Measurements from ENCODE around the gene CACNG1. TPM values are rescaled to one million over a fixed set of nuclear protein-coding genes. Genes with fewer than 3 reads are reported as not detected.

CACNG1 gene
- total RNA-seq, 4 donors from 2014 or later = not detected

DNA sequence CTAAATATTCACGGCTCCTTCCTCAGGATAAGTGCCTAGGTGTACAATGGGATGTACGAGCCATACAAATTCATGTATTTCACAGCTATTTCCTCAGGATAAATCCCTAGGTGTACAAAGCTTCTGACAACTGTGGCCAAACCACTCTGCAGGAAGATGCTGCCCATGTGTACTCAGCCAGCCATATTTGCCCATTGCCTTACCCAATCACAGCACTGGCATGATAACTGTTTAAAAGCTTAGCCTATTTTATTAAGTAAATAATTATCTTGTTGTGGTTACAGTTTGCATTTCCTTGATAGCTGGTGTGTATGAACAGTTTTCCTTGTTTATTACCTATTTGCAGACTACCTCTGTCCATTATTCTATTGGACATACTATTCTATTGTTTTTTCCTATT lies 35.1 kb downstream of the CACNG1 start:
- Histone ChIP-seq H3K9me3 (no peaks in the 10 kb centered on the region), H3K4me1 (no peaks in the 10 kb centered on the region), H3K27me3 (no peaks in the 10 kb centered on the region), H3K27ac (no peak overlapping the region), H3K4me3 (no peak overlapping the region), H3K36me3 (peaks cover 20% of the 10 kb centered on the region)
- TF ChIP-seq EP300 (IDR thresholded peaks at IDR 0.05) (no peak), POLR2AphosphoS5 (IDR thresholded peaks at IDR 0.05) (no peak), POLR2A (IDR thresholded peaks at IDR 0.05) (no peak)
- TF ChIP-seq, protein P1, sequence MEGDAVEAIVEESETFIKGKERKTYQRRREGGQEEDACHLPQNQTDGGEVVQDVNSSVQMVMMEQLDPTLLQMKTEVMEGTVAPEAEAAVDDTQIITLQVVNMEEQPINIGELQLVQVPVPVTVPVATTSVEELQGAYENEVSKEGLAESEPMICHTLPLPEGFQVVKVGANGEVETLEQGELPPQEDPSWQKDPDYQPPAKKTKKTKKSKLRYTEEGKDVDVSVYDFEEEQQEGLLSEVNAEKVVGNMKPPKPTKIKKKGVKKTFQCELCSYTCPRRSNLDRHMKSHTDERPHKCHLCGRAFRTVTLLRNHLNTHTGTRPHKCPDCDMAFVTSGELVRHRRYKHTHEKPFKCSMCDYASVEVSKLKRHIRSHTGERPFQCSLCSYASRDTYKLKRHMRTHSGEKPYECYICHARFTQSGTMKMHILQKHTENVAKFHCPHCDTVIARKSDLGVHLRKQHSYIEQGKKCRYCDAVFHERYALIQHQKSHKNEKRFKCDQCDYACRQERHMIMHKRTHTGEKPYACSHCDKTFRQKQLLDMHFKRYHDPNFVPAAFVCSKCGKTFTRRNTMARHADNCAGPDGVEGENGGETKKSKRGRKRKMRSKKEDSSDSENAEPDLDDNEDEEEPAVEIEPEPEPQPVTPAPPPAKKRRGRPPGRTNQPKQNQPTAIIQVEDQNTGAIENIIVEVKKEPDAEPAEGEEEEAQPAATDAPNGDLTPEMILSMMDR (IDR thresholded peaks at IDR 0.05) = no peak
- no peak for DNase-seq (ENCODE audit: low spot score in 2 of 2)
- 98% methylated on average over 2 of the region's 2 CpGs for WGBS

DNA sequence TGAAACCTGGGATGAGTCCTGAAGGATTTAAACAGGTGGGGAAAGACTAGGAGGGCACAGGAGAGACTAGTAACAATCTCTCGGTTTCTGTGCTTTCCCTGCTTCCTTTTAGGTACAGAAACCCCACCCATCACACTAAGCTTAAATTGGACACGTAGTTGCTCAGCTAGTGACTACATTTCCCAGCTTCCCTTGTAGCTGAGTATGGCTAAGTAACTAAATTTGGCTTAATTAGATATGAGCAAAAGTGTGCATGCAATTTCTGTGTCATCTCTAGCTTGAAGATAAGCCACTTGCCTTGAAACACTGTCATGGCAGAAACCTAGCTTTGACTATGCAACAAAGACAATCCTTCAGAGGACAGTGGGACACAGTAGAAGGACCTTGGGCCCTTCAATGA lies 36.5 kb downstream of the CACNG1 start:
- Histone ChIP-seq H3K4me1 (no peaks in the 10 kb centered on the region), H3K9me3 (no peaks in the 10 kb centered on the region), H3K4me3 (no peak overlapping the region), H3K27ac (no peak overlapping the region), H3K27me3 (no peaks in the 10 kb centered on the region), H3K36me3 (peaks cover 28% of the 10 kb centered on the region)
- DNase-seq (ENCODE audit: low spot score in 2 of 2) = no peak
- WGBS = 92% methylated on average over 2 of the region's 2 CpGs
- TF ChIP-seq POLR2AphosphoS5 (IDR thresholded peaks at IDR 0.05) = no peak
- no peak for TF ChIP-seq POLR2A (IDR thresholded peaks at IDR 0.05)
- no peak for TF ChIP-seq EP300 (IDR thresholded peaks at IDR 0.05)
- TF ChIP-seq, protein P1 (IDR thresholded peaks at IDR 0.05) = no peak

DNA sequence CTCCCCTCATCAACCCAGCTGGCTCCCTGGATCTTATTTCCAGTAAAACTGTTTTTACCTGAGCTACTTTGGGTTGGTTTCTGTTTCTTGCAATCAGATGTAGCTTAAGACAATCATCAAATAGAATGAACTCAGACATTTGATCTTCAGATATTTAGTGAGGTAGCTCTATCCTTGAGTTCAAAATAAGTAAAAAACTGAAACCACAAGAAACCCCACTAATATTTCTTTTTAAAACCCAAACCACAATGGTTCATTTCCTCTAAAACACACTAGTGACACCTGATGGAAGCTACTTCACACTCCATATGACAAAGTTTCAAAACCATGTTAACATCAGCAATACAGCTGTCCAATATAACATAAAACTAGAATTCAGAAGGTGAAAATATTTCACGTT lies 37.8 kb downstream of the CACNG1 start:
- Histone ChIP-seq H3K4me3 (no peak overlapping the region), H3K36me3 (peaks cover 39% of the 10 kb centered on the region), H3K27me3 (no peaks in the 10 kb centered on the region), H3K4me1 (no peaks in the 10 kb centered on the region), H3K27ac (no peak overlapping the region), H3K9me3 (no peaks in the 10 kb centered on the region)
- 81% methylated on average over 1 of the region's 1 CpG for WGBS
- DNase-seq (ENCODE audit: low spot score in 2 of 2) = no peak
- TF ChIP-seq POLR2A (IDR thresholded peaks at IDR 0.05) (no peak), EP300 (IDR thresholded peaks at IDR 0.05) (no peak), POLR2AphosphoS5 (IDR thresholded peaks at IDR 0.05) (no peak)
- TF ChIP-seq, protein P1 (IDR thresholded peaks at IDR 0.05) = no peak

DNA sequence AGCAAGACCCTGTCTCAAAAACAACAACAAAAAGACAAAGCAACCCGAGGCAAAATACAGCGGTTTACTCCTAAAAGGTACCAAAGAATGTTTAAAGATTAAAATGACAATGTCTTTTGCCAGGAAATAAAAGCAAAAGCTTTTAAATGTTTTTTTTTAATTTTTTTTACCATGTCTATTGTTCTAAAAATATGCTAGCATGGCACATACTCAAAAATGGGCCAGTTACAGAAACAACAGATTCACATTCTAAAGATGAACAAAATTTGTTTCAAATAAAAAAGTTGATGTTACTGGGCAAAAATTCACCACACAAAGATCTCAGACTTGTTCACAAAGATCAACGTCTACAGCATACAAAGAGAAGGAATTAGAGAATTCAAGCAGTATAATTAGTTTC lies 41.1 kb downstream of the CACNG1 start:
- Histone ChIP-seq H3K27me3 (no peaks in the 10 kb centered on the region), H3K4me3 (no peak overlapping the region), H3K9me3 (no peaks in the 10 kb centered on the region), H3K27ac (no peak overlapping the region), H3K4me1 (no peaks in the 10 kb centered on the region), H3K36me3 (peaks cover 34% of the 10 kb centered on the region)
- no peak for TF ChIP-seq EP300 (IDR thresholded peaks at IDR 0.05)
- no peak for TF ChIP-seq POLR2A (IDR thresholded peaks at IDR 0.05)
- TF ChIP-seq, protein P1 (IDR thresholded peaks at IDR 0.05) = no peak
- no peak for TF ChIP-seq POLR2AphosphoS5 (IDR thresholded peaks at IDR 0.05)
- WGBS = 84% methylated on average over 3 of the region's 3 CpGs
- DNase-seq (ENCODE audit: low spot score in 2 of 2) = no peak

DNA sequence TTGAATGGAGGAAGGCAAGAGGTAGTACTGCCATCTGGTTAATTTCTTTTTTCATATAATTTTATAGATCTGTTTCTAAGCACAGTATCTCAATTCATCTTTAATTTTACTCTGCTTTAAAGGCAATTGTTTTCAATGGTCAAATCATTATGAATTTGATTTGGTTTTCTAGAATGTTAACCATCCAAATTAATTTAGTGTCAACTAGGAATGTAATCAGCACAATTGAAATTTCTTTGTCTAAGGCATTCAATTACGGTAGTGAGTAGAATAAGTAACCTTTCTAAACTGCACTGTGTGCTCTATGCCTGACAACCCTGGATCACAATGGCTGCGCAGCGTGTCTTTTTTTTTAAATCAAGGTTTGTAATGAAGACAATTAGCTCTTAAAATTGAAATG lies 44.3 kb downstream of the CACNG1 start:
- peaks cover 22% of the 10 kb centered on the region for H3K36me3 ChIP-seq
- WGBS = 95% methylated on average over 3 of the region's 3 CpGs
- H3K9me3 ChIP-seq = no peaks in the 10 kb centered on the region
- no peak for DNase-seq (ENCODE audit: low spot score in 2 of 2)
- no peaks in the 10 kb centered on the region for H3K4me1 ChIP-seq
- no peak for TF ChIP-seq EP300 (IDR thresholded peaks at IDR 0.05)
- no peak for TF ChIP-seq POLR2A (IDR thresholded peaks at IDR 0.05)
- TF ChIP-seq POLR2AphosphoS5 (IDR thresholded peaks at IDR 0.05) = no peak
- TF ChIP-seq, protein P1 (IDR thresholded peaks at IDR 0.05) = no peak
- no peak overlapping the region for H3K27ac ChIP-seq
- H3K27me3 ChIP-seq = no peaks in the 10 kb centered on the region
- H3K4me3 ChIP-seq = no peak overlapping the region
